Ramos (cell line): Measurements from ENCODE around the gene HSFX3.
"Not testable (repeated sequence)": the region's sequence is repeated elsewhere in the genome, so short reads cannot be mapped to it uniquely, and the experiment has no call there.

Source experiments
- in situ Hi-C: fragments of 300-500 bp; cut with MboI; formaldehyde crosslinking; loops from one replicate; pipeline ENCODE4 v1.14.3; 2022; ENCODE audit warnings: low sequenced_read_pairs; ENCODE audit not compliant: unreplicated experiment

Gene HSFX3, protein sequence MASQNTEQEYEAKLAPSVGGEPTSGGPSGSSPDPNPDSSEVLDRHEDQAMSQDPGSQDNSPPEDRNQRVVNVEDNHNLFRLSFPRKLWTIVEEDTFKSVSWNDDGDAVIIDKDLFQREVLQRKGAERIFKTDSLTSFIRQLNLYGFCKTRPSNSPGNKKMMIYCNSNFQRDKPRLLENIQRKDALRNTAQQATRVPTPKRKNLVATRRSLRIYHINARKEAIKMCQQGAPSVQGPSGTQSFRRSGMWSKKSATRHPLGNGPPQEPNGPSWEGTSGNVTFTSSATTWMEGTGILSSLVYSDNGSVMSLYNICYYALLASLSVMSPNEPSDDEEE

DNA sequence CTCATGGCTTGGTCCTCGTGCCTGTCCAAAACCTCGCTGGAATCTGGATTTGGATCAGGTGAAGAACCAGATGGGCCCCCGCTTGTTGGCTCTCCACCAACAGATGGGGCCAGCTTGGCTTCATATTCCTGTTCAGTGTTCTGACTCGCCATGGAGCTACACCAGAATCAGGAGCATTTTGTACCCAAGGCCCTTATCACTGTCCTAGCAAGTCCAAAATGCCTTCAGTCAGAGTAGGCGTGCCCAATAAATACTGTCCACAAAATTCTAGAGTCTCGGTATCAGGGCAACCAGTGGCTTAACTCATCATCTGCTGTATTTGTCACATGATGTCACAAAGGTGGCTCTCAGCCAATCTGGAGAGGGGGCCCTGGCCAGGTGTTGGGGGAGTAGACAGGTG lies at the start of gene HSFX3:
Gene HSFX3 (minus strand): TSS at position 224 of the 400 bp plus-strand sequence. CDS start 72 bp downstream, at position 152.
- in situ Hi-C loops = not testable (repeated sequence)

DNA sequence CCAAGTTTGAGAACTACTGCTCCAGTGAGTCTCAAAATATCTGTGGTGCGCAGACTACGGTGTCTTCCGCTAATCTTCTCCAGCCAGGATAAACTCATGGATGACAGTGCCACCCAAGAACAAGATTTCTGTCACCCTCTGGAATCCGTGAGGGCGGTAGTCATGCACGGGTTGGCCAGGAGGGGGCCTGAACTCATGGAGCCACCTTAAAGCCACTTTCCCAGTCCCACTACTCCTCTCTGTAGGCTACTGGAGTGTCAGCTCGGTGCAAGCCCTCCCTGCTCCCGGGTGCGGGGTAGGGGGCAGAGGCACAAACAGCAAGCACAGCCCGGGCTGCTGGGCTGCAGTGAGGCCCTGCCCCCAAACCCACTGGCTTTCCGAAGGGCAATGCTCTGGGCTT lies 48.9 kb upstream of the HSFX3 start:
- in situ Hi-C loops = not testable (repeated sequence)

DNA sequence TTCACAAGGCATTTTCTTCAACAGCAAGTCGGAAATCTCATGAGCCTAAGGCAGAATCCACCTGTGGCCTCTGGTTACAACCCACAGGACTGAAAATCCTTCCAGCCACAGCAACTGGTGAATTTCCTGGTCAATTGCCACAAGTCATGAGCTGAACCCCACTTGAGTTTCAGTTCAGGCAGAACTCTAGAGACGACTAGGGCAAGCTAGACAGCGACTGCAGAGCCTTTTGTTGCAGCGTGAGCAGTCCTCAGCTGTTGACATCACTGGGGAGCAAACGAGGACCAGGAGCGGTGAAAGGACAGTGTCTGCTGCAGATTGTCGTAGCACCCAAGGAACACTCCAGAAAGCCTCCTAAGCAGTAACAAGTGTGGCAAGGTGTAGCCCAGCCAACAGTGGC lies 46.2 kb upstream of the HSFX3 start:
- in situ Hi-C loops = not testable (repeated sequence)

DNA sequence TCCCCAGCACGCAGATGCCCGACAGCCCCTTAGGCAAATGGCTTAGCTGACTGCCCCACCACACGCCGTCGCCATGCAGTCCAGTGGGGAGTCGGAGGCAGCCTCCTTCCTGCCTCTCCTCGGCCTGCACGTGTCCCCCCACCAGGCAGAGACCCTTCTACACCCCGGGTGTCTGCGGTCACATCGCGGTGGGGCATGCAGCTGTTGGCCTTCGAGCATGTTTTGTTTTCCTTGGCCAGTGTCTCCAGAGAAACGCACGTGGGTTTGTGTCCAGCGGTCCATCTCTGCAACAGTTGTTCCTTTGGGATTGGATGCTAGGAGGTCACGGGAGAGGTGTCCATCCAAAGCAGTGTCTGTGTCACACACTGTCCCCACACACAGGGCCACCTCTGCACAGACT lies 45.5 kb upstream of the HSFX3 start, which contains the start of gene HSFX2:
Gene HSFX2 (minus strand): TSS at position 101 of the 400 bp plus-strand sequence. CDS start 614 bp downstream, outside the sequence.
- in situ Hi-C loops = not testable (repeated sequence)

DNA sequence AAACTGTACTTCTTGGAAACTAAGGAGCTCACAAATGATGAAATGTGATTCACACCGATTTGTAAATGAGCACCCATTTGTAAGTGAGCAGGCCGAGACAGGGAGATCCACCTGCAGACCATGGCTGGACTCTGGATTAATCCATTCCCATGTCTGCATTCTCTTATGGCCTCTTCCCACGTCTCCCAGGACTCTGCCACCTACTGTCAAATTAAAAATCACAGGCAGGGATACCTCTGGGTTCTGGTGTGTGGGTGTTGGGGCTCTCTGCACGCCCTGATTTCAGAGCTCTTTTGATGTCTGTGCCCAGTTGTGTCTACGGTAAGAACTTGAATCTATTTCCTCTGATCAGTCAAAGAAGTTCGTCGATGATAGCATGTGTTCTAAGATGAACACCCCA lies 41.3 kb upstream of the HSFX3 start:
- in situ Hi-C loops = not testable (repeated sequence)

DNA sequence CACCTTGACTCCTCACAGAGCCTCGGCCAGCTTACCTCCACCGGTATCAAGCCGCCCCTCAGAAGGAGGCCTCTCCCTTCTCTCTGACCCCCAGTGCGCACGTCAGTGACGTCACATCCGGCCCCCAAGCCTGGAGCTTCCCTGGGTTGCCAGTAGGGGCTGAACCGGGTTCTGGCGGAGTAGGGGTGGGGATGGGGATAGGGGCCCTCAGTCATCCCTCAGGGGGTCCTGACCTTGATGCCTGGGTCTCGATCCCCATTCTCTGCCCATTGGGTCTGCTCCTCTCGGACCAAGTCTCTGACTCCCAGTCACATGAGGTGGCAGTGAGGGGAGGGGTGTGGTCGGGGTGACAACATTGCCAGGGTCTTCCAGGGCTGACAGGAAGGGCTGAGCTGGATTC lies 37.6 kb upstream of the HSFX3 start, which contains the start of gene MAGEA9B:
Gene MAGEA9B (minus strand): TSS at position 101 of the 400 bp plus-strand sequence. CDS start 4,280 bp downstream, outside the sequence.
- in situ Hi-C loops = not testable (repeated sequence)

DNA sequence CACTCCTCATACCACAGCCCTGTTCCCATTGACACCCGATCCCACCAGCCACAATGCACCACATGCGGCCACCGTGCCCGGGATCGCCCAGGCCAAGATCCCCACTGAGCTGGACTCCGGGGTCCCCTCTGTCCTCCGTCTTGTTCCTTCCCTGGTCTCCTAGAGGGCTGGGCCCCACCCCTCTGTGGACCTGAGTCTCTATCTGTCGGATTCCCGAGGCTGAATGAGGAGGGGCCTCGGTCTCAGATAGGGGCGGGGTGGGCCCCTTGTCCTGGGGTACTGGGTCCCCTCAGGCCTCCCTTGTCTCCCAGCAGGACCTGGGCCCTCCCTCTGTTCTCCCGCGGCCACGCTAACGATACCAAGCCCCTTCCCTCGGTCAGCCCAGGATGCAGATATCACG lies 35.9 kb upstream of the HSFX3 start:
- in situ Hi-C loops = not testable (repeated sequence)

DNA sequence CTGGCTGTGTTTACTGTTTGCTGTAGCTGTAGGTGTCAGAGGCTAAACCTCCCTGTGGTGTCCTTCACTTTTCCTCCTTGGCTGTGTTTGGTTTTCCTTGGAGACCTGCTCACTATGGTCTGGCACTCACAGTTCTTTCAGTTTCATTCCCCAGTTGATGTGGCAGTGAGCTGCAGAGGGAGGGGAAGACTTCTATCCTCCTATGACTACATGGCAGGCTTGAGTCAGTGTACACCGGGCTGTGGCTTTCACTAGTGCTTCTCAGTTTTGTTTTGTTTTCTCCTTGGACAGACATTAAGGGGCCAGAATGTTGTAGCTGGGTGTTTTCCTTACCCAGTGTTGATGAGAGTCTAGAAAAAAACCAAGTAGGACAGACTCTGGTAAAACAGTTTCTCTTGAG lies 23.7 kb upstream of the HSFX3 start:
- in situ Hi-C loops = not testable (repeated sequence)

DNA sequence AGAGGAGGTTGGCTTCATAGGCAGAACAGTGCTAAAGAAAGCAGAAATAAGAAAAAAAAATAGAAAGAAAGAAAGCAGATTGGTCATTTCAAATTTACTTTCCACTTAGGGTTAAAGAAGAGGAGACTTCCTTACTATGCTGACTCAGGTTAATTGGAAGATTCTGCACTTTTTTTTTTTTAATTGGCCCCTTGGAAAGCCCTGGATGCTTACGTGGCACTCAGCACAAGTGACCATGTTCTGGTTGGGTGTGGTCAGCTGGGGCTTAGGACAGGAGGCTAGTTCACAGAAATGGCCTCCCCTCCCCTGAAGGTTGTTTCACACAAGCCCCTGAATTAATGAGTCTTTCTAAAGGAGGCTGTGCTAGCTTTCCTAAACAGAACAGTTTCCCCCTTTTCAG lies 23.0 kb upstream of the HSFX3 start:
- in situ Hi-C loops = no loop called here

DNA sequence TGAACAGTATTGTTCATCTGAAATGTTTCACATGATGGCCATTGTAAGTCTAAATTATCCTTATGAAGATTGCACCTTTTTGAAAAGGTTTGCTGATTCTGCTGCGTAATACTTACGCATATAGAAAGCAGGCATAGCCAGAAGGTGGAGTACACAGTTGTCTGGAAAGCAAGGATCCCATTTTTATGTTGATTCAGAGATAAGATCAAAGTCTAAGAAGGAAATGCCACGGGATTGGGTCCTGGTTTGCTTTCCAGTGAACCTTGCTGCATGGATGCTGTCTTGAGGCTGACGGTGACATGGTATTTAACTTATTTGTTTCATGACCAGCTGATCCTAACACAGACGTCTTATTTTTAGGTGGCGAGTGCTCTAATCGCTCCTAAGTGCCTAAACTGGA lies 22.0 kb upstream of the HSFX3 start:
- in situ Hi-C loops = no loop called here

DNA sequence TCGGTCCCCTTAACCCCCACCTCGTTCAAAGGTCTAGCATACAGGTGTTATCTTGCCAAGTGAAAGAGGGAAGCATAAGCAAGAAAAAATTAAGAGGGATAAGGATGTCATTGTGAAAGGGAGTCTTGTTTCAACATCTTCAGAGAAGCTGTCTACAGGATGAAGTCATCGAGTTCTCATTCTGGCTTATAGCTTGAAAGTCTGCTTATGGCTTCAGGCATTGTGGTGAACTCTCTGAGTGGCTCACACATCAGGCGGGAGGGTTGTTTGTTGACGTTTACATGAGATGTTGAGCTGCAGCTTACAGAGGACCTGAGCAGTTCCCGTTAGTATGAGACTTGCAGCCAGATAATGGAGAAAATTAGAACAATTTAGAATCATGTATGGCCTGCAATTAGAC lies 20.9 kb upstream of the HSFX3 start:
- in situ Hi-C loops = no loop called here

DNA sequence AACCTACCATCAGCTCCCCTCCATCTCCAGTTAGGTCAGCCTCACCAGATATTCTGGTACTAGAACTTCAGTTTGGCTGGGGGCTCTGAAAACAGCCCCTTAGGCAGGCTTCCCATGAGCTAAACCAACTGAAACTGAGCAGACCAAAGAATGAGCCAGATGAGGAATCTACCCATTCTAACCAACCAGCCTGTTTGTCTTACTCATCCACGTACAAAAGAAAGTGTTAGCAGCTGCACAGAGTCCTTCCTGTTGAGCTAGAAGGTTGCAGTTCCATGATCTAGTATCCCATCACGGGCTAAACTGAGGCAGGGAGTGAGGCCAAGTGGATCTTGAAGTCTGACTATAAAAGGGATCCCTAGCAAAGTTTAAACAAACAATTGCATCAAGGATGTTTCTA lies 20.0 kb upstream of the HSFX3 start:
- in situ Hi-C loops = no loop called here

DNA sequence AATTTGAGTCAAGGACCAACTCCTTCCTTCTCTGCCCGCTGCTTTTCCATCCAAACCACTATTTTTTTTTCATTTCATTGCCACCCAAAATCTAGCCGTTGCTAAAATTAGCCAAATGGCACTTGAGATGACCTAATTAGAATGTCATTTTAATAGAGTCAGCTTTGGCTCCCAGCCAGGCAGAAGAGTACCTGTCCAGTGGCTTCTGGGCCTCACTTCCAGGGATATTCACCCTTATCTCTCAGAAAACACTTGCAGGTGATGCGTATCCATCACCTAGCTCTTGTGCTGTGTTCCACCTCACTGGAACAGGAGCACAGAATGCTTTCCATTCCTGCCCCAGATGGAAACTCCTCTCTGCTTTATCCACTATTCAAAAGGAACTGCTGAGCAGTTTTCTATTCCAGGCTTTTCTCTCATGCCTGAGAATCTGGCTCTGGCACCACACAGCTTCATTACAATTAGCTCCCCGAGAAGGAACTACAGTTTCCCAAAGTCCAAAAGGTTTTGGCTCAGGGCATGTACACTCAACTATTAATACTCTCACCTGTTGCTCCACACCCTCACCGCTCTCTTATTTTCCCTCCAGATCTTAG lies 19.1 kb upstream of the HSFX3 start:
- in situ Hi-C loops = no loop called here

DNA sequence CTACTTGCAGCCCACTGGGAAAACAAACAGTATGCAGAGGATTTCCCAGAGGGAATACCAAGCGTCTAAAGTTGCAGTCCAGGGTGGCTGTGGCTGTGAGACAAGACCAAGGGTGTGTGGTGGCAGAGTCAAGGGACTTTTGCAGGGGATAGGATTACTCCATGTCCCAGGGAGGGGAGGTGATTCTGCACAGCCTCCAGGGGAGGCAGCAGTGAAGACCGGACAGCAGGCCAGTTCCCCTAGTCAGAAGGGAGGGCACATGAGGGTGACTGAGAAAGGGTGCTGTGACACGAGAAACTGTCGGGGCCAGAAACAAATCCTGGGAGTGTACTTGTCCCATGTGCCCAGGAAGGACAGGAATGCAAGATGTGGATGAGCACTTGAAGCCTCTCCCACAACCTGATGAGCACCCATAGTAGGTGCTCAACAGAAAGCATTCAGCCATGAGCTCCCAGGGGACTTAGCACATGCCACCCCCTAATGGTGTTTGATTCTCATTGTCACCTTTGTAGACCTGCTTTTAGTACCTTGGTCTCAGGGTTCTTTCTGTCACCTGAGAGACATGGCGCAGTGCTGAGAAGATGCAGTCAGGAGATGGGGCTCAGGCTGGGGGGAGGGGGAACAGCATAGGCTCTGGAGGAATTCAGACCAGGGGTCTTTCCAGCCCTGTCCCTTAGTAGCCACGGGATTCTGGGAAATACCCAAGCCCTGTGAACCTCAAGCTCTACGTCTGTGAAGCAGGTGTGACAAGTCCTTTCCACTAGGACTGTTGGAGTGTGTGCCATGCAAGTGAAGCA lies 18.1 kb upstream of the HSFX3 start:
- in situ Hi-C loops = no loop called here

DNA sequence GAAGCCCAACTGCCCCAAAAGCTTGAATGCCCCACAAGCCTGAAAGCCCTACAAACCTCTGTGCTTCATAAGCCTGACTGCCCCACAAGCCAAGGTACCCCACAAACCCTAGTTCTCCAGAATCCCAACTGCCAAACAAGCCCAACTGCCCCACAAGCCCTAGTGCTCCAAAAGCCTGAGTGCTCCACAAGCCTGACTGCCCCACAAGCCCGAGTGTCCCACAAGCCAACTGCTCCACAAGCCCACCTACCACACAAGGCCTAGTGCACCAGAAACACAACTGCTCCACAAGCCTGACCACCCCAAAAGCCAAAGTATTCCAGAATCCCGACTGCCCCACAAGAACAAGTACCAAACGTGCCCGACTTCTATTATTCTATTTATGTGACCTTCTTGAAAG lies 13.6 kb upstream of the HSFX3 start:
- in situ Hi-C loops = no loop called here

DNA sequence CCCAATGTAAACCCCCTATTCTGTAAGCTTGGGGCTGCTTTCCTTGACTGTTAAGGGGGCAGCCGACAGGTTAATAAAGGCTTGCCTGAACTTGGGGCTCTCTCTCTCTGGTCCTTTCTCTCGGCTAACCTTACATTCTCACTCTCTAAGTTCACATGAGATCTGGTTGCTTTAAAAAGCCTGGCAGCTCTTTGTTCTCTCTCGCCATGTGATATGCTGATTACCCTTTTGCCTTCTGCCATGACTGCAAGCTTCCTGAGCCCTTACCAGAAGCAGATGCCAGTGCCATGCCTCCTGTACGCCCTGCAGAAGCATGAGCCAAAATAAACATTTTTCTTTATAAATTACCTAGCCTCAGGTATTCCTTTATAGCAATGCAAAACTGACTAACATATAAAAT lies 5.5 kb upstream of the HSFX3 start:
- in situ Hi-C loops = not testable (repeated sequence)

DNA sequence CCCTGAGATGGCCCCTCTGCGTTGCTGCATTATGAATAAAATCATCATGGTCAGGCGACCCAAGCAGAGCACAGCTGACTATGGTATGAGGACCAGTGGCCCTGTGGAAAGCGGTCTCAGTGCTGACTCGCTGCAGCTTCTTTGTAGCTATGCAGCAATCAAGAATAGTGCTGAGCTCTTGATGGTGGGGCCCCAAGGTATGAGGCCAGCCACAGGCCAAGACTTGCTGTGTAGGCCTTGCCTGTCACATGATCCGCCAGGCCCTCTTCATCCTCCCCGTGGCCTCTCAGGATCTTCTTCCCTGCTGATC lies 2.2 kb upstream of the HSFX3 start:
- in situ Hi-C loops = not testable (repeated sequence)

DNA sequence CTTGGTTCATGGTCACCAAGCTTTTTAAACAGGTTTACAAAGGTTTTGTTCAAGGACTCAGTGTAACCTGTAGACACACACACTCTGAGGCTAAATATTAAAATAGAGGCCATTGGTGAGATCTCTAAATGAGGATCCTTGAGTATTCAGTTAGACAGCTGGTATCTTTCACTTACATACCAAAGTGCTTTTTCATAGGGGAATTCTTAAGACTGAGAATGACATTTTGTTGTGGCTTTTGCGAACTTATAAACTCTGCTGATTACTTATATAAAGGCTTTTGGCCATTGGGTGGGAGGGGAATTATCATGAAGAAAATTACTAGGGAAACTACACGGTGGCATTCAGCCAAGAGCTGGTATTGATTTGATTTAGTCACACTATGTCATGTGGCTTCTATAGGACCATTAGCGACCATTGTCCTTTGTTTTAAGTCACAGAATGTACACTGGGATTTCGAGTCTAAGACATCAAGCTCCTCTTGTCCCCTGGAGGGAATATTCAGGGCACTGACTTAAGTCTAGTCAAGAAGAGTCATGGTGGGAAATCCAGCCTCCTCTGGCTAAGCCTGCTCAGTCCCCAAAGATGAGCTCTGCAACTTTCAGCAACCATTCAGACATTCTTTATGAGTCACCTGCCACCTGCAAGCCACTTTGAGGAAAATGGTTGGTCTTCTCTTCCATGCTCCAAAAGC lies 1.7 kb upstream of the HSFX3 start:
- in situ Hi-C loops = not testable (repeated sequence)

DNA sequence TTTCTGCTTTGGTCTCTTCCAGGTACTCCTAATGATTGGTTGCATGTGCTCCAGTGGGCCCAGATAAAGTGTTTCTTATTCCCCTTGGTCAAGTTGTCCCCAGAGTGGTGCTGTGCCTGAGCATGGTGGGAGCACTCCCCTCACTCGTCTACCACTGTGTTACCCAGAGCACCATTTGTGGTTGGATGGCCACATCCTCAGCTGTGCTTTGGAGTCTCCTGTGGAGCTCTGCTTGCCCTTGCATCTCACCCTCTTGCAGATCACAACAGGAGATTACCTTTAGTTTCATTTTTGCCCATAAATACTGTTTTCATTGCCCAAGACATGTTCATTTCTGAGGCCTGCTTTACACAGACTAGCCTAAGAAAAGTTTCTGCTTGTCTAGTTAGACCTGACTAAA lies 730 bp upstream of the HSFX3 start:
- in situ Hi-C loops = not testable (repeated sequence)

DNA sequence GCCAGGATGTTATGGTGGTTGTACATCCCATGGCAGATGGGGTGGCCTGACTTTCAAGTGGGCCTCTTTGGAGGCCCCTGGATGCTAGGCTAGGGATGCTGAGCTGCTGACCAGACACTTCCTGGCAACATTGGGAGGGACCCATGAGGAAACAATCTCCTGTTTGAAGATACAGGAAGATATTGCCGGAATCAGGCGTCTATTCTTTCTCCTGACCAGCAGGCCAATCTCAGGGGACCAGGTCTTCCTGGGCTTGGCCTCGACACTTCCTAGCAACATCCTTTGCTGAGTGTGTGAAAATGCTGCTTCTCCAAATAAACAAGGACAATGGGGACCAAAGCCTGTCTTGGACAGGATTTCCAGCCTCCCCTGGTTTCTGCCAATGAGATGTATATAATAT lies 1.9 kb downstream of the HSFX3 start:
- in situ Hi-C loops = not testable (repeated sequence)

DNA sequence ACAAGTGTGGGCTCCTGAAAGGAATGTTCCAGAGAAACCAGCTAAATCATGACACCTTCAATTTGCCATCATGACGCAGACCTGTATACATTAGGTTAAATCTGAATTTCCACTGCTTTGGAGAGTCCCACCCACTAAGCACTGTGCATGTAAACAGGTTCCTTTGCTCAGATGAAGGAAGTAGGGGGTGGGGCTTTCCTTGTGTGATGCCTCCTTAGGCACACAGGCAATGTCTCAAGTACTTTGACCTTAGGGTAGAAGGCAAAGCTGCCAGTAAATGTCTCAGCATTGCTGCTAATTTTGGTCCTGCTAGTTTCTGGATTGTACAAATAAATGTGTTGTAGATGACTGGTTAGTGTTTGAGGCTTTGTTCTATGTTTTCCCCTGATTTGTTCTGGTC lies 2.8 kb downstream of the HSFX3 start:
- in situ Hi-C loops = not testable (repeated sequence)
